Measurements from ENCODE around the gene CAPZB. TPM values are rescaled to one million over a fixed set of nuclear protein-coding genes. Genes with fewer than 3 reads are reported as not detected.

The CAPZB gene
- total RNA-seq, 1 donor from 2014 or later = 93.6 TPM

DNA sequence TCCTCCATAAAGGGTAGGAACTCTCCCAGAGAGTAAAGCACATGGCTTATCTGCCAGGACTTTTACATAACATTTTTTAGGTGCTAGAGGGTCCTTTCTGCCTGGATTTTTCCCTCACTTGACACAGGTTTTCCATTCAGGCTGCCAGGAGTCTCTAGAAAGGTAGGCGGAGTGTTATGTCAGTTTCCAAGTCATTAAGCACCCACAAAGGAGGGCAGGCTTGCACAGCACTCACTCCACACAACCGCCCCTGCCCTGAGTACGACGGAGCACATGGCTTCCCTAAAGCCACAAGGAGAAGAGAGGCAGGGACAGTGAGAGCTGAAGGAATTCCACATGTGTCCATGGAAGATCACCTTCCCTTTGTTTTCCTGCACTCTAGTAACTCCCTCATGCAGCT, 55.7 kb downstream of the CAPZB start:
- DNase-seq (ENCODE audit: low read depth) = no peak
- no peak for TF ChIP-seq CTCF (IDR thresholded peaks at IDR 0.05; ENCODE audit: insufficient read depth, low read length, poor library complexity, severe bottlenecking)
- no peaks in the 10 kb centered on the region for H3K36me3 ChIP-seq (ENCODE audit: control insufficient read depth, insufficient read depth, low read length)
- H3K4me3 ChIP-seq (ENCODE audit: low read depth, low read length) = no peak overlapping the region
- H3K27me3 ChIP-seq (ENCODE audit: control insufficient read depth, insufficient read depth, low read length) = no peaks in the 10 kb centered on the region

- no peak for DNase-seq (ENCODE audit: low read depth)
- no peak for TF ChIP-seq CTCF (IDR thresholded peaks at IDR 0.05; ENCODE audit: insufficient read depth, low read length, poor library complexity, severe bottlenecking)
- Histone ChIP-seq H3K4me3 (ENCODE audit: low read depth, low read length) (no peak overlapping the region), H3K36me3 (ENCODE audit: control insufficient read depth, insufficient read depth, low read length) (no peaks in the 10 kb centered on the region), H3K27me3 (ENCODE audit: control insufficient read depth, insufficient read depth, low read length) (no peaks in the 10 kb centered on the region)
Measured at GRCh38 chr1:19427087-19427781, 58.1 kb downstream of the CAPZB start.

DNA sequence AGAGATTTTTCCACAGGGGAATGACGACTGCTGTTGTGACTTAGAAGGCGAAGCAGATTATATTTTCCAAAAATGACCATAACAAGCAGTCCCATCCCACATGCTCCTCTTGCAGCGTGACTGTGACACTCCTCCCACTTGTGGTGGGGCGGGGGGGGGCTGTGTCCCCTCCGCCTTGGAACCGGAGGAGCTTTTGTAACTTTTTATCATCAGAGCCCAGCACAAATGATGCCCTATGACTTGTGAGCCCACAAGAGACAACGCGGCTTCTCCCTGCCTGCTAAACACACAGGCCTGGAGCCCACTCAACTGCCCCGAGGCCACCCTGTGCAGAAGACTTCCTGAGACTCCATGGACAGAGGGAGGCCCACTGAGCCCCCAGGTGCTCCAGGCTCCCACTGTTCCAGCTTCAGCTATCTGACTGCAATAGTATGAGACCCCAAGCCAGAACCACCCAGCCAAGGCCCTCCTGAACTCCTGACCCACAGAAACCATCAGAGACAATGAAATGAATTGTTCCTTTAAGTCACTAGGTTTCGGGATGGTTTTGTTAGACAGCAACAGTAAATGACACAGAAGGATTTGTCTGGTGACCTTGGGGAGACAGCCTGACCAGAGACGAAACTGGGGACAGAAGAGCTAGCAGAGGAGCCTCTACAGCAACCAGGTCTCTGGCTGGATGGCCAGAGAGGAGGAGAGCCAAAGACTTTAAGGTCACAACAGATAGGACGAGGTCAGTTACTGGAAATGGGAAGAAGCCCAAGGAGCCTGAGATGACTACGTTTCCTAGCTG, 58.8 kb downstream of the CAPZB start:
- H3K4me3 ChIP-seq (ENCODE audit: low read depth, low read length) = no peak overlapping the region
- no peak for TF ChIP-seq CTCF (IDR thresholded peaks at IDR 0.05; ENCODE audit: insufficient read depth, low read length, poor library complexity, severe bottlenecking)
- no peaks in the 10 kb centered on the region for H3K36me3 ChIP-seq (ENCODE audit: control insufficient read depth, insufficient read depth, low read length)
- DNase-seq (ENCODE audit: low read depth) = no peak
- H3K27me3 ChIP-seq (ENCODE audit: control insufficient read depth, insufficient read depth, low read length) = no peaks in the 10 kb centered on the region

- Histone ChIP-seq H3K27me3 (ENCODE audit: control insufficient read depth, insufficient read depth, low read length) (no peaks in the 10 kb centered on the region), H3K36me3 (ENCODE audit: control insufficient read depth, insufficient read depth, low read length) (no peaks in the 10 kb centered on the region), H3K4me3 (ENCODE audit: low read depth, low read length) (no peak overlapping the region)
- no peak for TF ChIP-seq CTCF (IDR thresholded peaks at IDR 0.05; ENCODE audit: insufficient read depth, low read length, poor library complexity, severe bottlenecking)
- no peak for DNase-seq (ENCODE audit: low read depth)
Measured at GRCh38 chr1:19425646-19426239, 59.6 kb downstream of the CAPZB start.

DNA sequence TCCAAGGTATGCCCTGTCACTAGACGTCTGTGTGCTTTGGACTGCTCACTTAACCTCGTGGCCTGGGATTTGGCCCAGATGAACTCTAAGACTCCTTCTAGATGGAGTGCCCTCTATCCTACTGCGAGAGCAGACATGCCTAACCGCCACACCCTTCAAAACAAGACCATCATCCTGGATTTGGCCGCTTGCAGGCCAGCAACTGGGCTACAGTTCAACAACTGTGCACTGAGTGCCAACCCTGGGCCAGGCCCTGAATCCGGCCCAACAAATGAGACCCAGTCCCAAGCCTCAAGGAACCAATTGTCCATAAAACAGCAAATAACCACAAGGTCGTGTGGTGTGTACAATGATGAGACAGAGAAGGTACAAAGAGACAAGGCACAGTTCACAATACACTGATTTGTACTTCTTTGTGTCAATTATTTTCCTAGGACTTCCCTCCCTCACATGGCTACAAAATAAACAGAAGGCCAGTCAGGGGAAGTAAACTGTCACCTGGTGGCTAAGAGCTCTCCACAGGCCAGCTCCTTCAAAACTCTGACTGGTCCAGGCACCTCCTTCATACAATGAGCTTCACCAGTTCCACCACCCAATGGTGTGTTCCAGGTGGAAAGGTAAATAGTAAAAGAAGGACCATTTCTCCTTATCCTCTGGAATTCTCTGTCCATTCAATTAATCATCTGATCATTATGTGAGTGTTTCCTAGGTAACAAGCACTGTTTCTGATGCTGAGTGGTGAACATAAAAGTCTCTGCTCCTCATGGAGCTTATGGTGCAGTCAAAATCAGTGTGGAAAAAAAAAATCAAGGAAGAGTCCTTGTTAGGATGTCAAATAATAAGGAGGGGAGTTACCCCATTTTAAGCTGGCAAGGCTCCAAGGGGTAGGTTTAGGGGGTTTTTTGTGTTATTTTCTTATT, 60.4 kb downstream of the CAPZB start:
- no peak for TF ChIP-seq CTCF (IDR thresholded peaks at IDR 0.05; ENCODE audit: insufficient read depth, low read length, poor library complexity, severe bottlenecking)
- Histone ChIP-seq H3K36me3 (ENCODE audit: control insufficient read depth, insufficient read depth, low read length) (no peaks in the 10 kb centered on the region), H3K4me3 (ENCODE audit: low read depth, low read length) (no peak overlapping the region), H3K27me3 (ENCODE audit: control insufficient read depth, insufficient read depth, low read length) (no peaks in the 10 kb centered on the region)
- DNase-seq (ENCODE audit: low read depth) = no peak
